NCI-H748 treated with DMSO at 0.1 percent for 48 hours (cell line): ENCODE results near the gene ABHD12.
A peak's percentile ranks its signal among the peaks of the same experiment; 100 is the strongest.
"Not testable (repeated sequence)": the region's sequence is repeated elsewhere in the genome, so short reads cannot be mapped to it uniquely, and the experiment has no call there.

Source experiments
- DNase-seq: peaks from one replicate; lab custom pipeline; 2025; lab: John Stamatoyannopoulos, UW

ABHD12 gene

GRCh38 chr20:25390538-25391528, at the start of gene ABHD12:
Gene ABHD12, minus strand, starts transcription at chr20:25390835. Its CDS starts 132 bp downstream, at chr20:25390703.
- DNase-seq, result peak; percentile 94

GRCh38 chr20:25439328-25439727, 48.7 kb upstream of the ABHD12 start:
- no peak for DNase-seq

- no peak for DNase-seq
Observed at GRCh38 chr20:25437153-25437581, 46.5 kb upstream of the ABHD12 start.

GRCh38 chr20:25424536-25424935, 33.9 kb upstream of the ABHD12 start:
- DNase-seq, result no peak

- no peak for DNase-seq
Observed at GRCh38 chr20:25422032-25422431, 31.4 kb upstream of the ABHD12 start.

GRCh38 chr20:25421102-25421501, 30.5 kb upstream of the ABHD12 start:
- DNase-seq, result no peak

GRCh38 chr20:25418776-25419175, 28.1 kb upstream of the ABHD12 start:
- no peak for DNase-seq

- no peak for DNase-seq
Observed at GRCh38 chr20:25408890-25409289, 18.3 kb upstream of the ABHD12 start.

GRCh38 chr20:25408170-25408547, 17.5 kb upstream of the ABHD12 start:
- peak; percentile 26 for DNase-seq

GRCh38 chr20:25407311-25408169, 16.9 kb upstream of the ABHD12 start, which contains the start of gene GINS1:
Gene GINS1, plus strand, starts transcription at chr20:25407673. Its CDS starts 148 bp downstream, at chr20:25407821.
- DNase-seq, result peak; percentile 94

GRCh38 chr20:25402583-25402982, 11.9 kb upstream of the ABHD12 start:
- no peak for DNase-seq

GRCh38 chr20:25400291-25400732, 9.7 kb upstream of the ABHD12 start:
- not testable (repeated sequence) for DNase-seq

GRCh38 chr20:25399037-25399430, 8.4 kb upstream of the ABHD12 start:
- peak; percentile 72 for DNase-seq

- DNase-seq, result no peak
Observed at GRCh38 chr20:25398376-25399036, 7.9 kb upstream of the ABHD12 start.

- DNase-seq, result peak; percentile 38
Observed at GRCh38 chr20:25397821-25398220, 7.2 kb upstream of the ABHD12 start.

- no peak for DNase-seq
Observed at GRCh38 chr20:25397096-25397495, 6.5 kb upstream of the ABHD12 start.

GRCh38 chr20:25394996-25395395, 4.4 kb upstream of the ABHD12 start:
- DNase-seq, result no peak

GRCh38 chr20:25394276-25394675, 3.6 kb upstream of the ABHD12 start:
- no peak for DNase-seq

GRCh38 chr20:25389858-25390537, 637 bp downstream of the ABHD12 start:
- peak; percentile 23 for DNase-seq

- peak; percentile 27 for DNase-seq
Observed at GRCh38 chr20:25389401-25389857, 1.2 kb downstream of the ABHD12 start.

- DNase-seq, result no peak
Observed at GRCh38 chr20:25382704-25383370, 7.8 kb downstream of the ABHD12 start.
